ENCODE measurements around the gene HTR1A. TPM values are rescaled to one million over a fixed set of nuclear protein-coding genes. Genes with fewer than 3 reads are reported as not detected.

The HTR1A gene
- 10 to 100 TPM in 1 of 4 donors, not detected in 3; 11.7 TPM for total RNA-seq

- peaks cover 0 to 36% of the 10 kb centered on the region in 2 donors for H3K27me3 ChIP-seq
- H3K9me3 ChIP-seq: no peaks in the 10 kb centered on the region
- no peaks in the 10 kb centered on the region for H3K4me1 ChIP-seq
- H3K27ac ChIP-seq: no peak within 1 kb of the TSS
- DNase-seq: no peak
- no peak for TF ChIP-seq CTCF (IDR thresholded peaks at IDR 0.05)
- no peak for TF ChIP-seq POLR2A (IDR thresholded peaks at IDR 0.05)
- intact Hi-C loops (cut with DNase I; ENCODE audit: low total_unique reads): no loop called here
- no peaks in the 10 kb centered on the region for H3K36me3 ChIP-seq
- H3K4me3 ChIP-seq: no peak within 1 kb of the TSS
Observed at GRCh38 chr5:63962279-63962678, at the start of gene HTR1A. Gene HTR1A, minus strand, starts transcription at chr5:63962445. Its CDS starts 726 bp downstream, at chr5:63961719.

GRCh38 chr5:64003966-64004365 is 41.7 kb upstream of the HTR1A start:
- no peak for TF ChIP-seq POLR2A (IDR thresholded peaks at IDR 0.05)
- no peak for DNase-seq
- H3K27ac ChIP-seq: no peak overlapping the region
- no peak overlapping the region for H3K4me3 ChIP-seq
- intact Hi-C loops (cut with DNase I; ENCODE audit: low total_unique reads): no loop called here
- no peaks in the 10 kb centered on the region for H3K36me3 ChIP-seq
- no peaks in the 10 kb centered on the region for H3K4me1 ChIP-seq
- no peaks in the 10 kb centered on the region for H3K9me3 ChIP-seq
- H3K27me3 ChIP-seq: no peaks in the 10 kb centered on the region

GRCh38 chr5:64000096-64000495 is 37.9 kb upstream of the HTR1A start:
- Histone ChIP-seq H3K27me3 (no peaks in the 10 kb centered on the region), H3K4me1 (no peaks in the 10 kb centered on the region), H3K27ac (no peak overlapping the region), H3K4me3 (no peak overlapping the region), H3K36me3 (no peaks in the 10 kb centered on the region), H3K9me3 (no peaks in the 10 kb centered on the region)
- DNase-seq: no peak
- intact Hi-C loops (cut with DNase I; ENCODE audit: low total_unique reads): no loop called here
- TF ChIP-seq CTCF (IDR thresholded peaks at IDR 0.05): no peak
- no peak for TF ChIP-seq POLR2A (IDR thresholded peaks at IDR 0.05)

GRCh38 chr5:63987053-63987452 is 24.8 kb upstream of the HTR1A start:
- no peaks in the 10 kb centered on the region for H3K4me1 ChIP-seq
- TF ChIP-seq CTCF (IDR thresholded peaks at IDR 0.05): no peak
- TF ChIP-seq POLR2A (IDR thresholded peaks at IDR 0.05): no peak

GRCh38 chr5:63981864-63982263 is 19.6 kb upstream of the HTR1A start:
- Histone ChIP-seq H3K27ac (no peak overlapping the region), H3K36me3 (no peaks in the 10 kb centered on the region), H3K9me3 (no peaks in the 10 kb centered on the region), H3K4me1 (no peaks in the 10 kb centered on the region), H3K4me3 (no peak overlapping the region), H3K27me3 (no peaks in the 10 kb centered on the region)
- TF ChIP-seq CTCF (IDR thresholded peaks at IDR 0.05) (no peak), POLR2A (IDR thresholded peaks at IDR 0.05) (no peak)
- DNase-seq: no peak
- intact Hi-C loops (cut with DNase I; ENCODE audit: low total_unique reads): no loop called here

More at GRCh38 chr5:63987053-63987452, 24.8 kb upstream of the HTR1A start:
- Histone ChIP-seq H3K9me3 (no peaks in the 10 kb centered on the region), H3K4me3 (no peak overlapping the region), H3K27me3 (no peaks in the 10 kb centered on the region), H3K36me3 (no peaks in the 10 kb centered on the region), H3K27ac (no peak overlapping the region)
- no peak for DNase-seq
- intact Hi-C loops (cut with DNase I; ENCODE audit: low total_unique reads): no loop called here

- H3K27ac ChIP-seq: no peak overlapping the region
Observed at GRCh38 chr5:63963926-63964325, 1.7 kb upstream of the HTR1A start.

More at GRCh38 chr5:63963926-63964325, 1.7 kb upstream of the HTR1A start:
- Histone ChIP-seq H3K4me3 (no peak overlapping the region), H3K27me3 (peaks cover 0 to 36% of the 10 kb centered on the region in 2 donors), H3K36me3 (no peaks in the 10 kb centered on the region), H3K9me3 (no peaks in the 10 kb centered on the region), H3K4me1 (no peaks in the 10 kb centered on the region)
- intact Hi-C loops (cut with DNase I; ENCODE audit: low total_unique reads): no loop called here
- TF ChIP-seq CTCF (IDR thresholded peaks at IDR 0.05): no peak
- TF ChIP-seq POLR2A (IDR thresholded peaks at IDR 0.05): no peak
- DNase-seq: no peak

Measured in uterus (tissue), 4 donors.